NCI-H187 (cell line): Measurements from ENCODE around the gene SCGB1C2.
A peak's percentile ranks its signal among the peaks of the same experiment; 100 is the strongest.
"Not testable (repeated sequence)": the region's sequence is repeated elsewhere in the genome, so short reads cannot be mapped to it uniquely, and the experiment has no call there.

Experiments used
- DNase-seq, 2 experiments: peaks; one replicate each; lab custom pipeline; 2025; lab: John Stamatoyannopoulos, UW

The SCGB1C2 gene

DNA sequence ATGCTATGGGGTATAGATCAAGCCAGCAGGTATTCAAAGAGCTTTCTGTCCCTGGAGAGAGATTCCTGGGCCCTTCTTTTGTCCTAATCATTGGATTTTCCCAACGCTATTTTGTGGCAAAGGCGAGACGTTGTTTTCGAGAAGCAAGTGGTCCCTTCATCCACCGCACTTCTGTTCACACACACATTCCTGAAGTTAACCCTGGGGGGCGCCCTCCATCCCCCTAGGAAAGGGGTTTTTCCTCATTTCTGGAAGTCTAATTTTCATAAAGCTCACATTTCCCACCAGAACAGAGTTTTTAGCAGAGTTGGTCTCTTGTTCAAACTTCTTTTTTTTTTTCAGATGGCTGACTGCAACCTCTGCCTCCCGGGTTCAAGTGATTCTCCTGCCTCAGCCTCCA, 11.9 kb downstream of the SCGB1C2 start:
- no peak for DNase-seq

DNA sequence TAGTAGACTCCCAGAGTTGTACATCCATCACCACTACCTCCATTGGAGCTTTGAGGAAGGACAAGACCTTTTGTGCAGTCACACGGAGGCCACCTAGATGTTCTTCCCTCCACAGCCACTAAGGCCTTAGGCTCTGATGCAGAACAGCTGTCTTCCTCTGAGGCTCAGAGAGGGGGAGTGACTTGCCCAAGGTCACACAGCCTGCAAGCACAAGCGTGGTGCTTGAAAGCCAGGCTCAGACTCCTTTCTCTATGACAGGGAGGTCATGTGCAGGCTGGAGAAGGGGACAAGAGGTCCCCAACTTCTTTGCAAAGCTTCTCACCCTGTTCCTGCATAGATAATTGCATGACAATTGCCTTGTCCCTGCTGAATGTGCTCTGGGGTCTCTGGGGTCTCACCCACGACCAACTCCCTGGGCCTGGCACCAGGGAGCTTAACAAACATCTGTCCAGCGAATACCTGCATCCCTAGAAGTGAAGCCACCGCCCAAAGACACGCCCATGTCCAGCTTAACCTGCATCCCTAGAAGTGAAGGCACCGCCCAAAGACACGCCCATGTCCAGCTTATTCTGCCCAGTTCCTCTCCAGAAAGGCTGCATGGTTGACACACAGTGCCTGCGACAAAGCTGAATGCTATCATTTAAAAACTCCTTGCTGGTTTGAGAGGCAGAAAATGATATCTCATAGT, 12.7 kb downstream of the SCGB1C2 start:
- no peak for DNase-seq

DNA sequence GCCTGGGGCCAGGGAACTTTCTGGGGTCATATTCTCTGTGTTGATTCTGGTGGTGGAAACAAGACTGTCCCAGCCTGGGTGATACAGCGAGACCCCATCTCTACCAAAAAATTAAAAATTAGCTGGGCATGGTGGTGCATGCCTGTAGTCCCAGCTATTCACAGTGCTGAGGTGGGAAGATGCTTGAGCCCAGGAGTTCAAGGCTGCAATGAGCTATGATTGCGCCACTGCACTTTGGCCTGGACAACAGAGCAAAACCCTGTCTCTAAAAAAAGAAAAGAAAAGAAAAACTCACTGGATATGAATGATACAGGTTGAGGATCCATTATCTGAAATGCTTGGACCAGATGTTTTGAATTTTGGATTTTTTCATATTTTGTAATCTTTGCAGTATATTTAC, 13.6 kb downstream of the SCGB1C2 start:
- no peak for DNase-seq

DNA sequence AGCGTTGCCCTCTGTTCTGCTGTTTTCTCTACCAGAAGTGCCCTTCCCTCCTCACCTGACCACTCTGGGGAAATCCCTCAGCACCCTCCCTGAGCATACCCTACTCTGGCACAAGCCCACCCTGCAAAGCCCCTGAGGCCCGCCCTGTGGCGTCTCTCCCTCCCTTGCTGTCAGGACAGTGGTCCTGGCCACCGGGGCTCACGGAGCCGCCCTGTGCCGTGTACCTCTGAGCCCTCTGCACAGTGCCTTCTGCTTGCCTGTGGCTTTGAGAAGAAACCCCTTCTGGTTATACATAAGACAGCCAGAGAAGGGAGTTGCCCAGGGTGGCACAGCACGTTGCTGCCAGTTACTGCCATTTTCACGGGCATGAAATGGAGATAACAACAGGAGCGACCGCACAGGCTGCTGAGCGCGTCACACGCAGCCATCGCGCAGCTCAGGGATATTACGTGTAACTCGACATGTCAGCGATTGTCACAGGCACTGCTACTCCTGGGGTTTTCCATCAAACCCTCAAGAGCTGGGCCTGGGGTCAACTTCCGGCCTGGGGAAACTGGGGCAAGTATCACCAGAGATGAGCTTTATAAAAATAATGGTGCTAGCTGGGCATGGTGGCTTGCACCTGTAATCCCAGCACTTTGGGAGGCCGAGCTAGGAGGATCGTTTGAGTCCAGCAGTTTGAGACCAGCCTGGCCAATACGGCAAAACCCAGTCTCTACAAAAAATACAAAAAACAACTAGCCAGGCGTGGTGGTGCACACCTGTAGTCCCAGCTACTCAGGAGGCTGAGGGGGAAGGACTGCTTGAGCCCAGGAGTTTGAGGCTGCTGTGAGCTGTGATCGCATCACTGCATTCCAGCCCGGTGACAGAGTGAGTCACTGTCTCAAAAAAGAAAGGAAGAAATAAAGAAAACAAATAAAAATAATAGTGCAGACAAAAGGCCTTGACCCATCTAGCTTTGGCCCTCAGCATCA, 14.8 kb downstream of the SCGB1C2 start:
- DNase-seq: no peak

DNA sequence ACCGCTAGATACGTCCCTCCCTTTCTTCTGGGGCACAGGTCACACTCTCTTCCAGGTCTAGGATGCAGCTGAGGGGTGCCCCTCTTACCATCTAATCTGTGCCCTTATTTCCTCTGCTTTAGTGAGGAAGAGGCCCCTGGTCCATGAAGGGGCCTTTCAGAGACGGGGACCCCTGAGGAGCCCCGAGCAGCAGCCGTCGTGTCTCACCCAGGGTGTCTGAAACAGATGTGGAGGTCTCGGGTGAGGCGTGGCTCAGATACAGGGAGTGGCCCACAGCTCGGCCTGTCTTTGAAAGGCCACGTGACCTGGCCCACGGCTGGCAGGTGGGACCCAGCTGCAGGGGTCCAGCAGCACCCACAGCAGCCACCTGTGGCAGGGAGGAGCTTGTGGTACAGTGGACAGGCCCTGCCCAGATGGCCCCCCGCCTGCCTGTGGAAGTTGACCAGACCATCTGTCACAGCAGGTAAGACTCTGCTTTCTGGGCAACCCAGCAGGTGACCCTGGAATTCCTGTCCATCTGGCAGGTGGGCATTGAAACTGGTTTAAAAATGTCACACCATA, 15.6 kb downstream of the SCGB1C2 start:
- no peak for DNase-seq

DNA sequence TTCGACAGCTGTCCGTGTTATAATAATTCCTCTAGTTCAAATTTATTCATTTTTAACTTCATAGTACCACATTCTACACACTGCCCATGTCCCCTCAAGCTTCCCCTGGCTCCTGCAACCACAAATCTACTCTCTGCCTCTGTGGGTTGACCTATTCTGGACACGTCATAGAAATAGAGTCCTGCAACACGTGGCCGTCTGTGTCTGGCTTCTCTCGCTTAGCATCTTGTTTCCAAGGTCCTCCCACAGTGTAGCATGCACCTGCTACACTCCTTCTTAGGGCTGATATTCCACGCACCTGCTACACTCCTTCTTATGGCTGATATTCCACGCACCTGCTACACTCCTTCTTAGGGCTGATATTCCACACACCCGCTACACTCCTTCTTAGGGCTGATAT, 16.5 kb downstream of the SCGB1C2 start:
- no peak for DNase-seq

DNA sequence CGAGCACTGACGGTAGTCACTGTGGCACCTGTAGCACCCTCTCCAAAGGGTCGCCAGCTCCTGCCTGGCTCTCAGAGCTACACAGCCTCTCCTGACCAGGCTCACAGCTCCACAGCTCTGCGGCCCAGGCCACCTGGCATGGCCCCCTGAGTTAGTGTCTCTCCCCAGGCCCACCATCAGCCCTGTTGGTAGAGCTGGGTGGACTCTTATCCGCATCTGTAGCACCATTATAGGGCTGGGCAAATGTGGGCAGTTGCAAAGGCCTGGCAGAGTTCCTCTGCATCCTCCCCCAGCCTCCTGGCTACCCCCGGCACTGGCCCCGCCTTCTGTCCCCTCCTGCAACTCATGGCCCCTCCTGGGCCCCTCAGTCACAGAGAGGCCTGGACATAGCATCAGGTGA, 18.2 kb downstream of the SCGB1C2 start:
- DNase-seq: no peak

DNA sequence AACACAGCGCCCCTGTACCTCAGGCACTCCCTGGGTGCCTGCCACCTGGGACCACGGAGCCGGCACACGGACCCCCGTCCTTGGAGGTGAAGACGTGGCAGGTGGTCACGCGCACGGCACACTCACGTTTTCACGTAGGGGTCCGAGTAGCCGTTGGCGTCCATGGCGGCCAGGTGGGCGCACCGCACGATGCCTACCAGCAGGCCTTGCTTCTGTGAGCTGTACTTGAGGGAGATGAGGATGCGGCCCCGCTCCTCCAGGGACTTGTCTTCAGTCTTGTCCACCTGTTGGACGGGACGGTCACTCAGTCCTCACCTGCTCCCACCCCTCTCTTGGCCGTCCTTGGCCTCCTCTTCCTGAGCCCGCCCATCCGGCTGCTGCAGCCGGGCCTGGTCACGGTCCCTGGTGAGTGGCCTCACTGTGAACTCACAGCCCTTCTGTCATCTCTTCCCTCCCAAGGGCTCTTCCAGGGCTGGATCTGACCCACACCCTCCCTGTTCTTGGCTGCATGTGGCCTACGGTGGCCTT, 18.8 kb downstream of the SCGB1C2 start:
- DNase-seq: no peak

DNA sequence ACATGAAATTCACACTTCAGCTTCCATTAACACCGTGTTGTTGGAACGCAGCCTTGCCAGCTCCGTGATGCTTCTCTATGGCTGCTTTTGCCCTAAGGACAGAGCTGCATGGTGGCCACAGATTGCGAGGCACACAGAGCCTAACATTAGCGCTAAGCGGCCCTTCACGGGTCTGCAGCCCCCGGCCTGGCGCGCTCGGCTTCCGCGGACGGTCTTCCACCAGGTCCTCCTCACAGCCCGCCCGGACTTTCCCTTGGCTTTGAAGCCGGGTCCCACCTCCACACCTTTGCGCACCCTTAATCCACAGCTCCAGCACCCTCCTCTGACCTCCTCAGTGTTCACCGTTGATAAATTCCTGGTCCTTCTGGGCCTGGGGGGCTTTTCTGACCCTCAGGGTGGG, 19.6 kb downstream of the SCGB1C2 start:
- no peak for DNase-seq

DNA sequence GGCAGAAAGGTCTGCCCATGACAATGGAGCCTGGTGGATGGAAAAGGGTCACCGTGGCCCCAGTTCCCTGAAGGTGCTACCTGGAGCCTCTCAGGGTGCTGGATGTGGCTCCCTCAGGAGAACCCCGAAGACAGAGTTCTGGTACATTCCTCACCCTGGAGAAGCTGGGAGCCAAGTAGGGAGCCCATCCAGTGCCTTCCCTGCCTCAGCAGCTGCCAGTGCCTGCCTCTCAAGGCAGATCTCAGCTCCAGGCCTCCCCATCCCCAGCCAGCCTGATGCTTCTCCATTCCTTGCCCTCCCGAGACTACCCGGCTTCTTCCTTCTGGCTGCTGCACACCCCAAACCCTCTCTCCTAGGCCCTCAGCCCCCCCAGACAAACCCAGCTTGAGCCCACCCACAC, 20.5 kb downstream of the SCGB1C2 start:
- DNase-seq: no peak

DNA sequence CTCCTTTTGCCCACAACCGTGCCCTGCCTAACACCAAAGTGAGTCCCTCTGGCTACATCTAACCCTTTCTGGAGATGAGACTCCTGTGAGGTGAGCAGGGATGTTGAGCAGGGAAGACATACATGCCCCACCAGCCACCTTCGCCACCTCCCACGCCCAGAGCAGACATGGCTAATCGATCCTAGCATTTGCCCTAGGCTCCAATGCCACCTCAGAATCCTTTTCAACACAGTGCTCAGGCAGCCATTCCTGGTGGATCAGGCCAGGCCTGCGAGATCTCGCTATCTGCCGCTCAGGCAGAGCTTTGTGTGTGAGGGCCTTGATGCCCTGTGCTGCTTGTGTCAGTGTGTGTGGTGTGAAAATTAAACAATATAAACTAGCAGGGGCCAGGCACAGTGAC, 21.0 kb downstream of the SCGB1C2 start:
- DNase-seq: no peak

DNA sequence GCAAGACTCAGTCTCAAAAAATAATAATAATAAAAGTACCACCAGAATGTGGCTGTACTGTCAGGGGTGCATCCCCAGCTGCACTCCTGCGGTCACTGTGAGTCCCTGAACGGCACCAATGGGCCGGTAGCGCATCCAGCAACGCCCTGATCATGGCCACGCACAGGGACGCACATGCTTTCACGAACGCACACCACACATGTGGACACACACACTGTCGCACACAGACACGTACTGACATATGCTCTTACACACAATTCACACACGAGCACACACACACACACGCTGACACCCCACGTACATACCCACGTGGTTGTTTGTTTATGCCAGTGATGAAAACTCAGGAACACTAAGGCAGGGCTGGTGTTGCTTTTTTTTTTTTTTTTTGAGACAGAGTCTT, 22.2 kb downstream of the SCGB1C2 start:
- DNase-seq: no peak

DNA sequence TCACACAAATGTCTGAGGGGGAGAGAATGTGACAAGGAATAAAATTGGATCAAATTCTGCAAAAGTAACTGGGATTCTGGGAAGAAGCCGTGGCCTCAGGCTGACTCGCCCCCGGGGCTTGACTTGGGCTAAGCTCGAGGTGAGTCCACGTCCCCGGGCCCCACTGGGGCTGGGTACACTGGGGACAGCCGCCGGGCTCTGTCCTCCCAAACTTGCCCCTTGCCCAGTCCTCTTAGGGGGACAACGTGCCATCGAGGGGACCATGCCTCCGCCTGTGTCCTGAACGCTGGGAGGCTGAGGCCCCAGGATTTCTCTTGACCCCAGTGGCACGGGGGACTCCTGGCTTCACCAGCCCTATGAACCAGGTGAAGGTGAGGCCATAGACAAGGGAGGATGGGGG, 23.0 kb downstream of the SCGB1C2 start:
- DNase-seq: no peak

DNA sequence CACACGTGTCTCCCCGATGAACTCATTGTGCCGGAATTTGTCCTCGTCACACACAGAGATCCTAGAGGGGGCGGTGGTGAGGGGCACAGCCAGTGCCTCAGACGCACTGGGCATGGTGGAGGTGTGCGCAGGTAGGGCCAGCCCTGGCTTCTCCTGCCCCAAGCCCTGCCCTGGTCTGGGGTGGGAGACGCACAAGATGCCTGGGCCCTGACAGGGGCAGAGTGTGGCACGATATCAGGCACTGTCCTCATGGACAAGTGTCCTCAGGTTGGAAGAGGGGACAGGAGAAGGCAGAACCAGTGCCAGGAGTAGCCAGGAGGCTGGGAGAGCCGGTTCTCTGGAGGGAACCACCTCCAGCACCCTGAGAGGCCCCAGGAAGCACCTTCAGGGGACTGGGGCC, 24.1 kb downstream of the SCGB1C2 start:
- DNase-seq: no peak

DNA sequence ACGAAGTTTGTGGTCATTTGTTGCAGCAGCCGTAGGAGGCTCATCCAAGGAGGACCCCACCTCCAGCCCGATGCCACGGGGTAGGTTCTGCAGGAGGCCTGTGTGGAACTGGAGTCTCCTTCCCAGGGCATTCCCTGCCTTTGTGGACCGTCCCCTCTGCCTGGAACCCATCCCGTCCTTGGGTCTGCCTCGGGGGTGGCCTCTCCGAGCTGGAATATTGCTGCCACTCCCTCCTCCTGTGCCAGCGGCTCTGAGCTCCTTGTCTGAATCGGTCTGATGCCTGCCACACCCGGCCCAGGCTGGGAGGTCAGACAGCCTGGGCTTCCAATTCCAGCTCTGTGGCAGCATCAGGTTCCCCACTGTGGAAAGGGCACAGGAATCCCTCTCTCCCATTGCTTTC, 25.3 kb downstream of the SCGB1C2 start:
- DNase-seq: no peak

DNA sequence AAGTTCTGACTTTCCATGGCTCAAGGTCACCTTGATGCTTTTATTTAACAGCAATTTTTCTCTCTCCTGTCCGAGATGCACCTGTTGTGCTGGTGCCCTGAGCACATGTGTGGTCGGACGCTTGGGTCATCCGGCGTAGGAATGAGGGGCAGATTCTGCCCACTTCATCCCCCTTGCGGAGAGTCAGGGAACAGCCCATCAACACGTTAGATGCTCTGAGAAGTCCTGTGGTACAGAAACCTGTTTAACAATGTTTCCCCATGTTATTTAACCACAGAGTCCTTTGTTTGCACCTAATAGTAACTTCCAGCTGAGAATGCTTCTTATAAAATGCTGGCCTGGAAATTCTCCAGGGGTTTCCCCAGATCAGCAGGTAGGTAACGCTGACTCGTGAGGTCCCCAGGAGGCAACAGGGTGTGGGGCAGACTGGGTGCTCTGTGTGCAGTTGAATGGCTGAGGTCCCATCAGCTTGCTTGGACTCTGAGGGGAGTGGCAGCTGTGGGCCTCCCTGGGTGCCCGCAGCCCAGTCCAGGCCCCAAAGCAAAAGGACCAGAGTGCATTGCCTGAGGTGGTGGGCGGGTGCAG, 26.2 kb downstream of the SCGB1C2 start:
- DNase-seq: no peak

DNA sequence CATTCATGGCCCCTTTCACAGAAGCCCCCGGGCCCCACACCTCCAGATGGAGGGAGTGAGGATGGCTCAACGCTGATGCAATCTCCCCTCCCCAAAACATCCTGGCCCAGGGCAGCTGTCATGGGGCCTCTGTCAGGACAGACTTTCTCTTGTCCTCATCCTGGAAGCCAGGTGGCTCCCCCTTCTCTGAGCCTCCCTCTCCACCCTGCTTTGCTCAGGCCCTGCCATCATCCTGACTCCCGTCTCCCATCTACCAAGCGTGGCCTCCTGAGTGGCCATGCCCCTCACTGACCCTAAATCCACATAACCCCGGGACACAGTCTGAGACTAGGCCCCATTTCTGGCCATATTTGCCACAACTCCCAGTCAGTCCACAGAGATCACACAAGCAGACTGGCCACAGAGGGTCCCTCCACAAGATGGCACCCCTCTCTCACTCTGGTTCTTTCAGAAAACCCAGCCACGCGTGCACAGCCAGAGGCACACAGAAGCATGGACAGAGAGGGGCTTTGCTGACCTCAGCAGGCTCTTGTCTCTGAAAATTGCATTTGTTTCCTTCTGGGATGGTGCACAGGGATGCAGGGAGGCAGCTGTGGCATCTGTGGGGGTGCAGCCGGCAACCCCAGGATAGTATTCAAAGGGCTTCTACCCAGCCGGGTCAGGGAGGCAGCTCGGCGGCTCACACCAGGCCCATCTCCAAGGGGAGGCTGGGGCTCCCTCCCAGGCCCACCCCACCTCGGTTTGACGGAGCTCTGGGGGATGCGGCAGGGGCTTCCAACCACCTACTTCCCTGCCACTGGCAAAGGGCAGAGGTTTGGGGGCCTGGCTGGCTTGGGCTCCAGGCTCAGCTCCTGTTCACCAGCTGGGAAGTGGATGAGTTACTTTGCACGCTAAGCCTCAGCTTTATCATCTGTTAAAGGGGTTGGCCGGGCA, 27.2 kb downstream of the SCGB1C2 start:
- peak in 1 of 2 experiments; percentile 32 for DNase-seq

DNA sequence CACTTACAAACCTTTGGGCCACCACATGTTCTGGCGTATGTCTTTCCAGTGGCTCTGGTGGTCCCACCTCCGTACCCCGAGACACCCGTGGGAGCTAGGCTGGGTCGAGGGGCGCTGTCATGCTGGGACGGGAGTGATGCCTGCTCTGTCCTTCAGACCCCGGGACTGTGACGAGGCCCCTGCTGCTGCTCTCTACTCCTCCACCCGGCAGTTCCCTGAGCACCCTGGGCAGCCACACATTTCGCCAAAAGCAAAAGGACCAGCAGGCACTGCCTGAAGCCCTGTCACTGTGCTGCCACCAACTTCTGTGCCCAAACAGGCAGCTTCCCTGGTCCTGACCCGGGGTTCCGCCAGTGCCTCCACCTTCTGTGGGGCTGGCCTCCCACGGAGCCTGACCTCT, 28.6 kb downstream of the SCGB1C2 start:
- no peak for DNase-seq

DNA sequence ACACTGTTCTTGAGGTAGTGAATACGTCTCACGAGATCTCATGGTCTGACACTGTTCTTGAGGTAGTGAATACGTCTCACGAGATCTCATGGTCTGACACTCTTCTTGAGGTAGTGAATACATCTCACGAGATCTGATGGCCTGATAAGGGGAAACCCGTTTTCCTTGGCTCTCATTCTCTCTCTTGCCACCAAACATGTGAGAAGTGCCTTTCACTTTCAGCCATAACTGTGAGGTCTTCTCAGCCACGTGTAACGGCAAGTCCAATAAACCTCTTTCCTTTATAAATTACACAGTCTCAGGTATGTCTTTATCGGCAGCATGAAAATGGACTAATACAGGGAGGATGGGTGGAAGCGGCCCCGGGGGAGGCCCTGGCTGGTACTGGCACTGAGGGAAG, 31.2 kb downstream of the SCGB1C2 start:
- not testable (repeated sequence) for DNase-seq

DNA sequence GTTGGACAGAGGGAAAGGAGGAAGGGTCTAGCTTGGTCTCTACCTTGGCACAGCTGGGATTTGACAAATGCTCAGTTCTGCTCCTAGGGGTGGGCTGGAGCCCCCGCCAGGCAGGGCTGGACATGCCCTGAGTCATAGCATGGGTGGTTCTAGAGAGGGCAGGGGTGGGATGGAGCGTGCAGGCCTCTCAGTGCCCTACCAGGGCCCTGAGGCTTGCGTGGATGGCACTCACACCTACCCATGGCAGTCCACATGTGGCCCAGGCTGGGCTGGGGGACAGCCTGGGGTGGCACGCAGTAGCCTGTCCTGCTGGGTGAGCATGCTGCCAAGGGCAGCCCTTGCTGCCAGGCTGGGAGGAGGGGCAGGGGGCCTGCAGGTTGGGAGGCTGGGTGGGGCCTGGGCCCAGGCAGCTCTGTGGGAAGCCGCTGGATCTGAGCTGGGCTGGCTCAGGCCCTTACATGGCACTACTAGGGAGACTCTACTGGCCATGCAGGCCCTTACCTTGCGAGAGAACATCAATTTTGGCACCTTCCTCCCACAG, 32.8 kb downstream of the SCGB1C2 start:
- no peak for DNase-seq

DNA sequence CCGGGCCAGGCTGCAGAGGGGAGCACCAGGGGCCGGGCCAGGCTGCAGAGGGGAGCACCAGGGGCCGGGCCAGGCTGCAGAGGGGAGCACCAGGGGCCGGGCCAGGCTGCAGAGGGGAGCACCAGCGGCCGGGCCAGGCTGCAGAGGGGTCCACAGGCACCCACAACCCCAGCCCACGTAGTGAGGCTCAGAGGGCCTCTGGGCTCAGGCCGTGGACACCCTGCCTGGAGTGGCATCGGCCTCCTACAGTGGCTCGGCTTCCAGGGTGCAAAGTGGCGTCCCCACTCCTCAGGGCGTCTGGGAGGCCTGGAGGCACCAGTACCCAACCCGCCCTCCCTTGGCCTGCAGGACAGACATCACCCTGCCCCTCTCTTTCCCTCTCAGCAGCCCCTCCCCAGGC, 34.5 kb downstream of the SCGB1C2 start:
- DNase-seq: no peak
